Calu3 (cell line): Measurements from ENCODE around the gene CLCNKA. TPM values are rescaled to one million over a fixed set of nuclear protein-coding genes. Genes with fewer than 3 reads are reported as not detected.
"Not testable (repeated sequence)": the region's sequence is repeated elsewhere in the genome, so short reads cannot be mapped to it uniquely, and the experiment has no call there.

Experiments
- BruUV-seq: library from RNA; stranded (reverse); fragments of 400-500 nt; replicated peaks from 2 replicates; lab custom pipeline; 2021; lab: Mats Ljungman, UMichigan
- CTCF ChIA-PET: fragments of 300-600 bp; sonication (Branson Sonifier 250); formaldehyde crosslinking; loops from one replicate; lab custom pipeline; 2022; ENCODE audit warnings: antibody characterized with exemption; lab: Charles Lee
- DNase-seq: peaks from one replicate; pipeline ENCODE4 v3.0.0; 2022
- H3K27ac Mint-ChIP-seq: one replicate; pipeline ENCODE4 v1.8.0; 2022; ENCODE audit warnings: mixed read lengths; ENCODE audit not compliant: unreplicated experiment
- H3K27me3 Mint-ChIP-seq: one replicate; pipeline ENCODE4 v1.8.0; 2022; ENCODE audit warnings: mixed read lengths; ENCODE audit not compliant: unreplicated experiment
- H3K36me3 Mint-ChIP-seq: one replicate; pipeline ENCODE4 v1.8.0; 2022; ENCODE audit warnings: mild to moderate bottlenecking, moderate library complexity, mixed read lengths; ENCODE audit not compliant: insufficient read depth, unreplicated experiment
- H3K4me1 Mint-ChIP-seq: one replicate; pipeline ENCODE4 v1.8.0; 2022; ENCODE audit warnings: mild to moderate bottlenecking, low read depth, mixed read lengths; ENCODE audit not compliant: unreplicated experiment
- H3K4me3 Mint-ChIP-seq: one replicate; pipeline ENCODE4 v1.8.0; 2022; ENCODE audit warnings: mild to moderate bottlenecking, low read depth, moderate library complexity, mixed read lengths; ENCODE audit not compliant: unreplicated experiment
- H3K9me3 Mint-ChIP-seq: one replicate; pipeline ENCODE4 v1.8.0; 2022; ENCODE audit warnings: low read depth, mixed read lengths; ENCODE audit not compliant: unreplicated experiment
- intact Hi-C: fragments of 100-400 bp; cut with micrococcal nuclease; formaldehyde crosslinking; loops from one replicate; pipeline ENCODE4 v1.10.0; 2022; ENCODE audit not compliant: unreplicated experiment
- total RNA-seq: library from RNA; stranded (reverse); gene quantifications from 2 replicates; pipeline ENCODE4 v1.2.3, GENCODE V29; 2022
- TF ChIP-seq, protein P1 (sequence below): fragments of 200-600 bp; IDR thresholded peaks from one replicate; pipeline ENCODE4 v1.8.0; 2022; ENCODE audit warnings: antibody characterized with exemption; ENCODE audit not compliant: unreplicated experiment

CLCNKA gene
- total RNA-seq, 1 experiment from 2014 or later: not detected

DNA sequence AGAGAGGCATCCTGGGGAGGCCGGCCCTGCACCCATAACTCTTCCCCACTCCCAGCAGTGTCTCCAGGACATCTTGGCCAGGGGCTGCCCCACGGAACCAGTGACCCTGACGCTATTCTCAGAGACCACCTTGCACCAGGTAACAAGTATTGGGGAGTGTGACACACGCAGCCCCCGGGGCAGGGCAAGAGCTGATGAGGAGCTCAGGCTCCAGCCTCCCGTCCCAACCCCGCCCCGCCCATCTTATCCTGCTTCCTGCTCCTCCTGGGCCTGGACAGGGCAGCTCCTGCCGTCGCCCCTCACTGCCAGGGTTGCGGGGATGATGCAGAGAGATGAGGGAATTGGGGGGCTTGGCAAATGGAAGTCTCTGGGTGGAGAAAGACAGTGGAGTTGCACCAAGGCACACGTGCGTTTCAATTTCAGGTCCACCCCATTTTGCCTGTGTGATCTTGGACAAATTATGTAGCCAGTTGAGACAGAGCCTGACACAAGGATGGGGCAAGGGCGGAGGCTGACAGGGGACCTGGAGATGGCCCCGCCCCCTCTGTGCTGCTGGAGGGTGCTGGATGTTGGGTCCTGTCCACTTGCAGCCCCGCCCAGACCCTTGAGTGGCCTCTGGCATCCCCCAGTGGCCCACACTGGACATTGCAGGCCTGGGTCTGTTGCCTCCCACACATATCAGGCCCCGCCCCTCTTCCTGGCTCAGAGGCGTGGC is 10.7 kb downstream of the CLCNKA start:
- CTCF ChIA-PET: interaction anchor here (0.6 kb wide), 1 partner anchor 12 kb away, joined by 4 read pairs; no protein-coding TSS in a partner anchor
- Mint-ChIP-seq H3K27me3 (peaks cover 43% of the 10 kb centered on the region), H3K4me3 (no peak overlapping the region), H3K4me1 (no peaks in the 10 kb centered on the region), H3K27ac (no peak overlapping the region), H3K9me3 (no peaks in the 10 kb centered on the region), H3K36me3 (no peaks in the 10 kb centered on the region)
- intact Hi-C loops: loop anchor here (2.0 kb wide), 1 partner anchor 24 kb away; no protein-coding TSS in a partner anchor
- TF ChIP-seq, protein P1, sequence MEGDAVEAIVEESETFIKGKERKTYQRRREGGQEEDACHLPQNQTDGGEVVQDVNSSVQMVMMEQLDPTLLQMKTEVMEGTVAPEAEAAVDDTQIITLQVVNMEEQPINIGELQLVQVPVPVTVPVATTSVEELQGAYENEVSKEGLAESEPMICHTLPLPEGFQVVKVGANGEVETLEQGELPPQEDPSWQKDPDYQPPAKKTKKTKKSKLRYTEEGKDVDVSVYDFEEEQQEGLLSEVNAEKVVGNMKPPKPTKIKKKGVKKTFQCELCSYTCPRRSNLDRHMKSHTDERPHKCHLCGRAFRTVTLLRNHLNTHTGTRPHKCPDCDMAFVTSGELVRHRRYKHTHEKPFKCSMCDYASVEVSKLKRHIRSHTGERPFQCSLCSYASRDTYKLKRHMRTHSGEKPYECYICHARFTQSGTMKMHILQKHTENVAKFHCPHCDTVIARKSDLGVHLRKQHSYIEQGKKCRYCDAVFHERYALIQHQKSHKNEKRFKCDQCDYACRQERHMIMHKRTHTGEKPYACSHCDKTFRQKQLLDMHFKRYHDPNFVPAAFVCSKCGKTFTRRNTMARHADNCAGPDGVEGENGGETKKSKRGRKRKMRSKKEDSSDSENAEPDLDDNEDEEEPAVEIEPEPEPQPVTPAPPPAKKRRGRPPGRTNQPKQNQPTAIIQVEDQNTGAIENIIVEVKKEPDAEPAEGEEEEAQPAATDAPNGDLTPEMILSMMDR: peak; percentile 88
- peak; percentile 85 for DNase-seq
- no TSS peak for BruUV-seq

- not testable (repeated sequence) for DNase-seq, H3K4me1 Mint-ChIP-seq, H3K4me3 Mint-ChIP-seq, H3K9me3 Mint-ChIP-seq, H3K36me3 Mint-ChIP-seq, H3K27ac Mint-ChIP-seq, BruUV-seq
- peaks cover 43% of the 10 kb centered on the region for H3K27me3 Mint-ChIP-seq
- intact Hi-C loops: loop anchor here (2.0 kb wide), 1 partner anchor 24 kb away; no protein-coding TSS in a partner anchor
- CTCF ChIA-PET: interaction anchor here (0.6 kb wide), 1 partner anchor 11 kb away, joined by 4 read pairs; no protein-coding TSS in a partner anchor
Observed at GRCh38 chr1:16033103-16033632, 11.3 kb downstream of the CLCNKA start.

DNA sequence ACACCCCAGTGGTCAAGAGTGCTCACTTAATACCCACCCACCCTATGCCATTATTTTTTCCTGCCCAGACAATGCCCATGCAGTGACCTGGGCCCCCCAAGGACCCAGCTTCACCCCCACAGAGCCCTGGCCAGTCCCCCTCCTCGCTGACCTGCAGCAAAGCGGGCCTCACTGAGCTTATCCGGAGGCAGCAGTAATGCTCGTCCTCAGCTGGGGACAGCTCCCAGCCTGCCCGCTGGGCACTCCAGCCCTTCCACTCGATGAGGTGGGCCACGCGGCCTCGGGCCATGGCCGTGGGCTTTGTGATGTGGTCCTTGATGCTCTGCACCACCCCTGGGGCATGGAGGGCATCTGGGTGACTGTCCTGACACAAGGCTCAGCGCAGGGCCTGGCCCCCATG is 14.6 kb downstream of the CLCNKA start:
- H3K4me1 Mint-ChIP-seq, DNase-seq, BruUV-seq, H3K27ac Mint-ChIP-seq, H3K4me3 Mint-ChIP-seq, H3K9me3 Mint-ChIP-seq, H3K36me3 Mint-ChIP-seq, intact Hi-C loops: not testable (repeated sequence)
- H3K27me3 Mint-ChIP-seq: peaks cover 34% of the 10 kb centered on the region
- CTCF ChIA-PET: interaction anchor here (1.0 kb wide), 1 partner anchor 21 kb away, joined by 5 read pairs; no protein-coding TSS in a partner anchor

DNA sequence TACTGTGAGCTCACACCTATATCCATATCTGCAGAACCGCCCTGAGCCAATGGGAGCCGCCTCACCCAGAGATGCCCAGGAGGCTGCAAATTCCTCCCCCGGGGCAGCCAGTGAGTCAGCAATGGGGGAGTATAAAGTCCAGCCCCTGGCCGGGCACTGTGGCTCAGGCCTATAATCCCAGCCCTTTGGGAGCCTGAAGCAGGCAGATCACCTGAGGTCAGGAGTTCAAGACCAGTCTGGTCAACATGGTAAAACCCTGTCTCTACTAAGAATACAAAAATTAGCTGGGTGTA is 16.7 kb downstream of the CLCNKA start:
- intact Hi-C loops: no loop called here
- H3K4me3 Mint-ChIP-seq: no peak overlapping the region
- no peaks in the 10 kb centered on the region for H3K4me1 Mint-ChIP-seq
- CTCF ChIA-PET: interaction anchor here (0.6 kb wide), 1 partner anchor 86 kb away, joined by 3 read pairs; no protein-coding TSS in a partner anchor
- TF ChIP-seq, protein P1: no peak
- no TSS peak for BruUV-seq
- H3K27ac Mint-ChIP-seq: no peak overlapping the region
- no peaks in the 10 kb centered on the region for H3K9me3 Mint-ChIP-seq
- DNase-seq: peak; percentile 46
- H3K27me3 Mint-ChIP-seq: peaks cover 44% of the 10 kb centered on the region
- no peaks in the 10 kb centered on the region for H3K36me3 Mint-ChIP-seq

DNA sequence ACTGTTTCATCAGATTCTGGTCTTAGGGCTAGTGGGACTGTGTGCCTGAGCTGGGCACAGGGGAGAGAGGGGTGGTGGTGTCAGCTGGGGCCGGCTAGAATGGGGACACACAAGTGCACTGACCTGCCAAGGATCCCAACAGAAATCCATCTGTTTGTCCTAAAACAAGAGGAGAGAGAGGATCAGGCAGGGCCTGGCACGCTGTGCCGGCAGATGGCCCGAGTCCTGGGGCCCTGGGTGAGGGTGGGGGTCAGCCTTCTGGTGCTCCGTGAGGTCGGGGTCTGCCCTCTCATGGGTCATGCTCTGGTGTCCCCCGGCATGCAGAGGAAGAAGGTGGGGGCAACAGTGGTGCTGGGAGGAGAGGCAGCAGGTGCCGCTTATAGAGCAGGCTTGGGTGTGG is 18.0 kb downstream of the CLCNKA start:
- H3K36me3 Mint-ChIP-seq, CTCF ChIA-PET, H3K27ac Mint-ChIP-seq, H3K9me3 Mint-ChIP-seq, DNase-seq, intact Hi-C loops, H3K4me3 Mint-ChIP-seq, BruUV-seq, H3K4me1 Mint-ChIP-seq: not testable (repeated sequence)
- peaks cover 44% of the 10 kb centered on the region for H3K27me3 Mint-ChIP-seq
